HFF-Myc (cell line): ENCODE data around the gene PLLP.

Experiments
- DNase-seq: peaks from one replicate; pipeline ENCODE4 v3.0.0-alpha.2; 2011; ENCODE audit warnings: low read depth; ENCODE audit errors: extremely low read depth
- H3K4me3 ChIP-seq: replicated peaks from 2 replicates; pipeline ENCODE4 v1.5.1; 2011; ENCODE audit warnings: low read depth, mild to moderate bottlenecking, control low read depth, low read length
- CTCF ChIP-seq: IDR thresholded peaks from 2 replicates; pipeline ENCODE4 v1.5.1; 2012; ENCODE audit warnings: mild to moderate bottlenecking, low read depth, low read length, control low read depth; ENCODE audit errors: missing control alignments

Gene PLLP

GRCh38 chr16:57244463-57244766 lies 40.1 kb downstream of the PLLP start:
- DNase-seq: no peak
- TF ChIP-seq CTCF: no peak
- H3K4me3 ChIP-seq: peak overlapping the region; percentile 70

DNA sequence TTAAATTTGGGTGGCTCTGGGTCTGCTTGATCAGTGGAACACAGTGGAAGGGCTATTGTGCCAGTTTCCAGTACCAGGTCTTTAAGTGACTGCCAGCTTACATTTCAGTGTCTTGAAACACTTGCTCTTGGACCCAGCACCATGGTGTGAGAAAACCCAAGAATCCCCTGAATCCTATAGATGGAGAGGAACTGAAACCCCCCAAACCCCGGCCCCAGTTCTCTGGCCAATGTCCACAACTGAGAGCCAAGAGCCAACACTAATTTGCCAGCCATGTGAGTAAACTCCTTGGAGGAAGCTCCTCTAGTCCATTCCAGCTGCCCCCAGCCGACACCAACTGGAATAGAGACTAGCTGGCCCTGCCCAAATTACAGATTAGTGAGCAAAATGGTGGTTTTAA lies 41.8 kb downstream of the PLLP start:
- no peak for DNase-seq
- no peak overlapping the region for H3K4me3 ChIP-seq
- TF ChIP-seq CTCF: no peak

DNA sequence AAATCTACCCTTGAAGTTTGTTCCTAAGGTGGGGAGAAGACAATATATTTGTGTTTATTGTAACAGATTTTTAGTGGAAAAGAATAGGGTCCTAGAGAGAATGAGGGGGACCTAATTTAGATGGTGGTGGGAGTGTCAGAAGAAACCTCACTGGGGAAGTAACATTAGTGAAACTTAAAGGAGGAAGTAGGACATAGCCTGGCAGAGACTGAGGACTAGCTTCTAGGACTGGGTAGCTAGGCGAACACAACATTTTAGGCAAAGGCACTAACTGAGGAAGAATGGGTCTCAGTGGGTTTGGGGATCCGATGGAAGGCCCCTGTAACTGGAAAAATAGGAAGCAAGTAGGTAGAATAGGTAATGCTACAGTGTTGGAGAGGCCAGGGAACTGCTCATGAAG lies 43.6 kb downstream of the PLLP start:
- no peak for TF ChIP-seq CTCF
- H3K4me3 ChIP-seq: no peak overlapping the region
- DNase-seq: no peak

GRCh38 chr16:57239107-57239506 lies 45.4 kb downstream of the PLLP start:
- no peak overlapping the region for H3K4me3 ChIP-seq
- no peak for DNase-seq
- no peak for TF ChIP-seq CTCF

DNA sequence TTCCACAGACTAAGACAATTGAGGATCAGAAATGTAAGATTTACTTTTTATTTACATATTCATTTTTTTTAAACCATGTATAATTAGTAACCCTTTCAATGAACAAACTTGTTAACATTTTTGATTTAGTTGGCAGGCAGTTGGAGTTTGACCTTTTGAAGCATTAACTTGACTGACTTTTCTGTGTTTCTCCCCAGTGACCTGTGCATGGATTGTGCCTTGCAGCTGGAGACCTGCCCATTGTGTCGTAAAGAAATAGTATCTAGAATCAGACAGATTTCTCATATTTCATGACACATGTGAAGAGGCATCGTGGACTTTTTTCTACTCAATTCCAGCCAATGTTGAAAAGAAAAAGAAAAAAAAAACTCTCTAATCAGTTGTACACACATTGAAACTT lies 45.8 kb downstream of the PLLP start:
- H3K4me3 ChIP-seq: no peak overlapping the region
- DNase-seq: no peak
- TF ChIP-seq CTCF: no peak

DNA sequence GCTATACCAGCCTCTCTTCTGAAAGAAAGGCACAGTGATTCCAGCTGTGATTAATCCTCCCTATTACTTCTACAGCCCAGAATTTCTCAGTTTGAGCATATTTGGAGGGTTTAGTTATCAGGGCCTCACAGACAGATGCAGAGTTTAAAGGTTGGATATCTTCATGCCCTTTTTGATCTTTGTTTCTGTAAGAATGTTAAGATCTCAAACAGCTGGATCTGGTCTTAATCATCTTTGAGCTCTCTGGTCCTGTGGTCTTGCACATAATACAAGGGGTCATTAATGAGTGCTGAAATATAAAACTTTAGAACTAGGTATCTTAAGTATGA lies 48.5 kb downstream of the PLLP start:
- no peak overlapping the region for H3K4me3 ChIP-seq
- DNase-seq: no peak
- no peak for TF ChIP-seq CTCF

DNA sequence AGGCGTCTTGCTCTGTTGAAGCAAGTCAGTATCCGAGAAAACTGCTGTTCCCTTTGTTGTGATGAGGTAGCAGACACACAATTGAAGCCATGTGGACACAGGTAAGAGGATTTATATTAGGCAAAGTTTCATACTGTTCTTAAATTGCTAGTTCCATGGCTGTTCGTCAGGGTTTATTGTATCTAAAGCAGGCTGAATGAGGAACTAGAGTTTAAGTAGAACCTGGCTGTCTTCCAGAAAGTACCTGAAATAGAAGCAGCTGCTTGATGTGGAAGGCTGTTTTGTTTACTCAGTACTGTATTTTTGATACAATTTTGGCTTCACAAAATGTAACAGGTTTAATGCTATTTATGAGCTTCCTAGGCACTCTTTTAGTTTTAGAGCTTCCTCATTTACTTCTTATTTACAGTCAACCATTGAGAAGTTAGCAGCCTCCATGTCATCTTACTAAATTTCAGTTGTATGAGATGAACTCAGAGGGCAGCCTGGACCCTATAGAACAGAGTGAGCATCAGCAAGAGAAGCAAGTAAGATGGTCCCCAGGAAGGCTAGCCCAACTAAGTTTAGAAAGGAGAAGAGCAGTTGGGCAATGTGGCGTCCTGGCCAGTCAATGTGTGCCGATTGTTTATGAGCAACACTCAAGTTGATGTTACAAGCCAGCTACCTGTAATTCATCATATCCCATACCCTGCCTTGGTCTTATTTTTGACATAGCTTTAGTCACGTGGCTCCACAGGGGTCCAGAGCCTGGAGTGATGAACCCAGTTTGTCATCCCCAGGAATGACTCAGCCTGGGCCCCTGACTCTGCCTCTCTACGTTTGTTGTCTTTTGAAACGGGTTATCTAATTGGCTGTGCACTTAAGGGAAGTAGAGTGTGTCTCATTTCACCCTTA lies 49.1 kb downstream of the PLLP start:
- no peak overlapping the region for H3K4me3 ChIP-seq
- no peak for TF ChIP-seq CTCF
- DNase-seq: no peak
